ENCODE data around the gene RNF186. TPM values are rescaled to one million over a fixed set of nuclear protein-coding genes. Genes with fewer than 3 reads are reported as not detected.

The RNF186 gene
- total RNA-seq, 1 experiment from 2014 or later = 0.69 TPM

- Histone ChIP-seq H3K9me2 (replicated peaks; ENCODE audit: low read length) (no peaks in the 10 kb centered on the region), H3K4me1 (ENCODE audit: insufficient read depth, low read length) (peaks cover 8% of the 10 kb centered on the region), H3K9me3 (ENCODE audit: low read length) (no peaks in the 10 kb centered on the region), H4K20me1 (ENCODE audit: low read length) (no peaks in the 10 kb centered on the region), H3K36me3 (ENCODE audit: low read depth, low read length) (no peaks in the 10 kb centered on the region), H3F3A (ENCODE audit: low read length, unreplicated experiment) (no peaks in the 10 kb centered on the region), H3K4me3 (ENCODE audit: low read length) (no peak overlapping the region), H3K79me2 (ENCODE audit: low read length) (no peaks in the 10 kb centered on the region), H2AFZ (ENCODE audit: low read length) (no peak overlapping the region), H3K4me2 (ENCODE audit: low read length) (no peak overlapping the region), H3K9ac (ENCODE audit: low read length) (no peak overlapping the region), H3K27ac (ENCODE audit: low read length) (no peak overlapping the region), H3K27me3 (ENCODE audit: low read length) (no peaks in the 10 kb centered on the region)
- POLR2A ChIA-PET (ENCODE audit: unreplicated experiment) = no interaction called here
- DNase-seq (no peak), ATAC-seq (no peak)
- TF ChIP-seq EZH2 (IDR thresholded peaks at IDR 0.05; ENCODE audit: low read length, unreplicated experiment) = no peak
- TF ChIP-seq CTCF (conservative IDR thresholded peaks at IDR 0.05; ENCODE audit: low read depth, low read length) = no peak
- TF ChIP-seq EZH2phosphoT487 (IDR thresholded peaks at IDR 0.05; ENCODE audit: borderline replicate concordance, low read length) = no peak
- CTCF ChIA-PET = no interaction called here
- intact Hi-C loops (cut with micrococcal nuclease) = no loop called here
- no TSS peak for BruUV-seq (replicated peaks)
Measured at GRCh38 chr1:19785660-19786059, 29.4 kb downstream of the RNF186 start.

- TF ChIP-seq EZH2phosphoT487 (IDR thresholded peaks at IDR 0.05; ENCODE audit: borderline replicate concordance, low read length) (no peak), EZH2 (IDR thresholded peaks at IDR 0.05; ENCODE audit: low read length, unreplicated experiment) (no peak), CTCF (conservative IDR thresholded peaks at IDR 0.05; ENCODE audit: low read depth, low read length) (no peak)
- ChIA-PET POLR2A (ENCODE audit: unreplicated experiment) (no interaction called here), CTCF (no interaction called here)
- no peak for DNase-seq
- no peaks in the 10 kb centered on the region for H3K9me3 ChIP-seq (ENCODE audit: low read length)
- no peaks in the 10 kb centered on the region for H3F3A ChIP-seq (ENCODE audit: low read length, unreplicated experiment)
- no peaks in the 10 kb centered on the region; the same call in 1 of the 2 replicates for H3K36me3 ChIP-seq (ENCODE audit: low read depth, low read length)
- intact Hi-C loops (cut with micrococcal nuclease) = no loop called here
- no peaks in the 10 kb centered on the region for H3K27me3 ChIP-seq (ENCODE audit: low read length)
- no peak overlapping the region for H2AFZ ChIP-seq (ENCODE audit: low read length)
- H3K4me1 ChIP-seq (ENCODE audit: insufficient read depth, low read length) = no peaks in the 10 kb centered on the region
- no peak overlapping the region for H3K27ac ChIP-seq (ENCODE audit: low read length)
- H3K4me3 ChIP-seq (ENCODE audit: low read length) = no peak overlapping the region
- no peak overlapping the region for H3K4me2 ChIP-seq (ENCODE audit: low read length)
- no peaks in the 10 kb centered on the region for H4K20me1 ChIP-seq (ENCODE audit: low read length)
- no peaks in the 10 kb centered on the region for H3K9me2 ChIP-seq (replicated peaks; ENCODE audit: low read length)
- no TSS peak for BruUV-seq (replicated peaks)
- no peak for ATAC-seq
- no peaks in the 10 kb centered on the region for H3K79me2 ChIP-seq (ENCODE audit: low read length)
- no peak overlapping the region for H3K9ac ChIP-seq (ENCODE audit: low read length)
Measured at GRCh38 chr1:19780267-19780877, 34.7 kb downstream of the RNF186 start.

- ChIA-PET POLR2A (ENCODE audit: unreplicated experiment) (no interaction called here), CTCF (no interaction called here)
- Histone ChIP-seq H3K9ac (ENCODE audit: low read length) (no peak overlapping the region), H3K27ac (ENCODE audit: low read length) (no peak overlapping the region), H4K20me1 (ENCODE audit: low read length) (no peaks in the 10 kb centered on the region), H3K9me2 (replicated peaks; ENCODE audit: low read length) (no peaks in the 10 kb centered on the region), H3K27me3 (ENCODE audit: low read length) (no peaks in the 10 kb centered on the region), H3K36me3 (ENCODE audit: low read depth, low read length) (no peaks in the 10 kb centered on the region; the same call in 1 of the 2 replicates), H3K4me2 (ENCODE audit: low read length) (no peak overlapping the region), H3K4me3 (ENCODE audit: low read length) (no peak overlapping the region), H3K79me2 (ENCODE audit: low read length) (no peaks in the 10 kb centered on the region), H3K9me3 (ENCODE audit: low read length) (no peaks in the 10 kb centered on the region), H3K4me1 (ENCODE audit: insufficient read depth, low read length) (no peaks in the 10 kb centered on the region), H2AFZ (ENCODE audit: low read length) (no peak overlapping the region), H3F3A (ENCODE audit: low read length, unreplicated experiment) (no peaks in the 10 kb centered on the region)
- intact Hi-C loops (cut with micrococcal nuclease) = no loop called here
- no TSS peak for BruUV-seq (replicated peaks)
- TF ChIP-seq EZH2phosphoT487 (IDR thresholded peaks at IDR 0.05; ENCODE audit: borderline replicate concordance, low read length) (no peak), CTCF (conservative IDR thresholded peaks at IDR 0.05; ENCODE audit: low read depth, low read length) (no peak), EZH2 (IDR thresholded peaks at IDR 0.05; ENCODE audit: low read length, unreplicated experiment) (no peak)
- DNase-seq = no peak
- ATAC-seq = no peak
Measured at GRCh38 chr1:19776933-19777332, 38.1 kb downstream of the RNF186 start.

Data from PC-3 (cell line).